GM06990 (cell line): ENCODE measurements around the gene ZNF597.

Experiments
- DNase-seq: peaks from one replicate; pipeline ENCODE4 v3.0.0-alpha.2; 2011; ENCODE audit not compliant: insufficient read length; ENCODE audit errors: extremely low read depth
- H3K27me3 ChIP-seq: replicated peaks from 2 replicates; pipeline ENCODE4 v1.6.0; 2011; ENCODE audit warnings: low read length; ENCODE audit not compliant: control insufficient read depth, insufficient read depth
- H3K36me3 ChIP-seq: 2 replicates; pipeline ENCODE4 v1.5.1; 2011; ENCODE audit warnings: low read length; ENCODE audit not compliant: control insufficient read depth, insufficient read depth
- H3K4me3 ChIP-seq: replicated peaks from 2 replicates; pipeline ENCODE4 v1.5.1; 2011; ENCODE audit warnings: low read depth, mild to moderate bottlenecking, control low read depth, low read length
- TF ChIP-seq, protein P1 (sequence below): IDR thresholded peaks from 2 replicates; pipeline ENCODE4 v1.5.1; 2011; ENCODE audit warnings: low read length, control low read depth, mild to moderate bottlenecking, inconsistent platforms; ENCODE audit not compliant: insufficient read depth, poor library complexity, severe bottlenecking

The ZNF597 gene, protein sequence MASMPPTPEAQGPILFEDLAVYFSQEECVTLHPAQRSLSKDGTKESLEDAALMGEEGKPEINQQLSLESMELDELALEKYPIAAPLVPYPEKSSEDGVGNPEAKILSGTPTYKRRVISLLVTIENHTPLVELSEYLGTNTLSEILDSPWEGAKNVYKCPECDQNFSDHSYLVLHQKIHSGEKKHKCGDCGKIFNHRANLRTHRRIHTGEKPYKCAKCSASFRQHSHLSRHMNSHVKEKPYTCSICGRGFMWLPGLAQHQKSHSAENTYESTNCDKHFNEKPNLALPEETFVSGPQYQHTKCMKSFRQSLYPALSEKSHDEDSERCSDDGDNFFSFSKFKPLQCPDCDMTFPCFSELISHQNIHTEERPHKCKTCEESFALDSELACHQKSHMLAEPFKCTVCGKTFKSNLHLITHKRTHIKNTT

DNA sequence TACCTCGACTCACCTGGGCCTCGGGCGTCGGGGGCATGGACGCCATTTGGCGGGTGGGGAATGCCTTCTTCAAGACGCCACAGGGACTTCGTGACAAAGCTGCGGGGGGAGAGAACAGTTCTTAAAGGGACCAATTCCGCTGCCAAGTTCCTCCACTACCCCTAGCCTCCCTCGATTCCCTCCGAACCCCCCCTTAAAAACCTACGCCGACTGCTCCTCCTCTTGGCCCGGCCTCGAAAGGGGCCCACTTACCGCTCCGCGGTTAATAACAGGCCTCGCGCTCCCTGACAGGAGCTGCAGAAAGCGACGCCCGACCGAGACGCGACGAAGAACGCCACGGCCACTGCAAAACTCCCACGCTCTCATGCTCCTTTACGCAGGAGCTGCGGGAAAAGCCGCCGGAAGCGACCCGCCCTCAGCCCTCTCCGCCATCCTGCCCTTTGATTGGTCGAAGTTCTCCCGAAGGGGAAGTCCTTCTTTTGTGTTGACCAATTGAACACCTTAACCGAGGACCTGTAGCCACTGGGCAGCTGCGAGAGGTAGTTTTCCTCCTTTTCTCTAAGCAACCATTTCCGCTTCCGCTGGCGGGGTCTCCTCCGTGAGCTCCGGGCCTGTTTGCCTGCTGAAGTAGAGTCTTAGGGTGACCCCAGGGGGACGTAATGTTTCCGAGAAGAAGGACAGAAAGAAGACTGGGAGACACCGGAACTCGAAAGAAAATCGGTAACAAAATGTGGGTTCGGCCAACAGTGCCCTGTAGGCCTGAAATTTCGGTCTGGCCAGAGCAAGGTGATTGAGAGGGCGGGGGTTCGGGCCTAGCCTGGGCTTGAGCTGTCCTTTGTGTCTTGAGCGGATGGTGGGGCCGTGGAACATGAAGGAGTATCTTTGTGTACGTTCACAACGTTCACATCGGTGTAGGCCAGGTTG is at the start of gene ZNF597, which contains the start of gene NAA60:
ZNF597 (minus strand) TSS at position 397 of the 924 bp plus-strand sequence; CDS start at position 46, 351 bp downstream.
NAA60 (plus strand) TSS at position 573 of the 924 bp plus-strand sequence. CDS start 32,548 bp downstream, outside the sequence.
- H3K4me3 ChIP-seq: peak within 1 kb of the TSS; percentile 77
- H3K36me3 ChIP-seq: no peaks in the 10 kb centered on the region
- TF ChIP-seq, protein P1, sequence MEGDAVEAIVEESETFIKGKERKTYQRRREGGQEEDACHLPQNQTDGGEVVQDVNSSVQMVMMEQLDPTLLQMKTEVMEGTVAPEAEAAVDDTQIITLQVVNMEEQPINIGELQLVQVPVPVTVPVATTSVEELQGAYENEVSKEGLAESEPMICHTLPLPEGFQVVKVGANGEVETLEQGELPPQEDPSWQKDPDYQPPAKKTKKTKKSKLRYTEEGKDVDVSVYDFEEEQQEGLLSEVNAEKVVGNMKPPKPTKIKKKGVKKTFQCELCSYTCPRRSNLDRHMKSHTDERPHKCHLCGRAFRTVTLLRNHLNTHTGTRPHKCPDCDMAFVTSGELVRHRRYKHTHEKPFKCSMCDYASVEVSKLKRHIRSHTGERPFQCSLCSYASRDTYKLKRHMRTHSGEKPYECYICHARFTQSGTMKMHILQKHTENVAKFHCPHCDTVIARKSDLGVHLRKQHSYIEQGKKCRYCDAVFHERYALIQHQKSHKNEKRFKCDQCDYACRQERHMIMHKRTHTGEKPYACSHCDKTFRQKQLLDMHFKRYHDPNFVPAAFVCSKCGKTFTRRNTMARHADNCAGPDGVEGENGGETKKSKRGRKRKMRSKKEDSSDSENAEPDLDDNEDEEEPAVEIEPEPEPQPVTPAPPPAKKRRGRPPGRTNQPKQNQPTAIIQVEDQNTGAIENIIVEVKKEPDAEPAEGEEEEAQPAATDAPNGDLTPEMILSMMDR: no peak
- H3K27me3 ChIP-seq: no peaks in the 10 kb centered on the region
- peak; percentile 87 for DNase-seq

DNA sequence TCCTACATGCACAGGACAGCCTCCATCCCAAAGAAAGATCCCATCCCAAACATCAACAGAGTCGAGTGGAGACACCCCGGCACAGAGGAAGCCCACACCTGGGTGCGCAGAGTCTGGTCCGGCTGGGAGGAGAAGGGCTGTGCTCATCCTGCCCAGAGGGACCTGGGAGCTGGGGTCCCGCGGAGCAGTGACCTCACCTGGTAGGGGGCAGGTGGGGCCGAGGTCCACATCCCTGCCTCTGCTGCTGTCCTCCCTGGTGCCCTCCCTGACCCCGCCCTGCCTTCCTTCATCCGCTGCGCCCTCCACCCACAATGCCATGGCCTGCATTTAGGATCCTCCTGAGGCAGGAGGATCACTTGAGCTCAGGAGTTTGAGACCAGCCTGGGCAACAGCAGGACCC is 49.1 kb upstream of the ZNF597 start:
- TF ChIP-seq, protein P1: no peak
- H3K27me3 ChIP-seq: no peaks in the 10 kb centered on the region
- no peak overlapping the region for H3K4me3 ChIP-seq
- no peaks in the 10 kb centered on the region; the same call in none of the 2 replicates for H3K36me3 ChIP-seq
- DNase-seq: no peak

DNA sequence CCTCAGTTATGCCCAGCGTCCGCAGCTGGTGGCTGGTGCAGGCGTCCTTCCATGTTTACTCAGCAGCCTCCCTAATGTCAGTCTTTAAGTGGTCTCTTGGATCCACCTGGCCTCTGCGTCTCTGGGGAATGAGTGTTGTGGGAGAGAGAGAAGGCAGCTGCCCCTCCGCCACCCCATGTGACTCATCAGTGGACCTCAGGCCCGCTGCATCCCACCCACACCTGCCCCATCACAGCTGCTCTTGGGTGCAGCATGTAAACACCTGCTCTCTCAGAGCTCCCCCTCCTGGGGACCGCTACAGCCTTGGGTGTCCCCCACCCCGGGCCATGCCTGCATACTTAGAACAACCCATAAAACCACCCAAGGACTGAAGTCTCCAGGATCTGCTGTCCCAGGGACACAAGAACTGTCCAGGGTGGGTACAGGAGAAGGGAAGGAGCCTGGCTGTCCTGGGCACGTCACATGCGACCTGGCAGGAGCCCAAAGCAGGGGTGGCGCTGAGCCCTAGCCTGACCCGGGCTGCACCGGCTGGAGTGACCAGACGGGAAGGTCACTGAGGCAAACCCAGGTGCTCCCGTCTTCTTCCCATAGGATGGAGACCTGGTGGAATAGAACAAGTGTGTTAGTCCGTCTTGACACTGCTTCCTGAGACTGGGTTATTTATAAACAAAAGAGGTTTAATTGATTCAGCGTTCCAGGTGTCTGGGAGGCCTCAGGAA is 47.8 kb upstream of the ZNF597 start:
- DNase-seq: no peak
- peaks cover 5% of the 10 kb centered on the region for H3K36me3 ChIP-seq
- H3K27me3 ChIP-seq: no peaks in the 10 kb centered on the region
- TF ChIP-seq, protein P1: peak; percentile 34
- no peak overlapping the region for H3K4me3 ChIP-seq

DNA sequence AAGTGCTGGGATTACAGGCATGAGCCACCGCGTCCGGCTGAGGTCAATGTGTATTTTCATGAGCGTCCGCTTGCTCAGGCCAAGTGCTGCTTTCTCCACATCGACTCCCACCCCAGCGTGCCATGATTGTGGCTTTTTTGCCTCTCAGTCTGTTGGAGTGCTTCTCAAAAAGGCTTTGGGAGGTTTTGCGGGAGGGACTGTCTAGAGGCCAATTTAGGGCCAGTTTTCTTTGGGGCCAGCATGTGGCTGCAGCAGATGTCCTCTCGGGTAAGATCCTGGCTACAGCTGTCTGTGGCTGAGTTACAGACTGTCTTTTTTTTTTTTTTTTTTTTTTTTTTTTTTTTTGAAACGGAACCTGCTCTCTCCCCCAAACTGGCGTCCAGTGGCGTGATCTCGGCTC is 45.5 kb upstream of the ZNF597 start:
- TF ChIP-seq, protein P1: no peak
- no peak for DNase-seq

More for the DNA sequence above, 45.5 kb upstream of the ZNF597 start:
- no peak overlapping the region for H3K4me3 ChIP-seq
- peaks cover 23% of the 10 kb centered on the region for H3K36me3 ChIP-seq
- no peaks in the 10 kb centered on the region for H3K27me3 ChIP-seq
